HL-60/S4 treated with phorbol 12-myristate 13-acetate at 8.2 ng/mL for 4 days and 3 days (cell line): ENCODE data around the gene KRTAP3-3.

Source experiments
- in situ Hi-C: fragments of 300-500 bp; cut with MboI; formaldehyde crosslinking; loops from 2 replicates; pipeline ENCODE4 v1.15.0; 2022; ENCODE audit warnings: low sequenced_read_pairs

The KRTAP3-3 gene

GRCh38 chr17:40961591-40961990 is 32.4 kb downstream of the KRTAP3-3 start:
- in situ Hi-C loops, result no loop called here

- in situ Hi-C loops, result no loop called here
Observed at GRCh38 chr17:40960144-40960543, 33.8 kb downstream of the KRTAP3-3 start.

- in situ Hi-C loops, result no loop called here
Observed at GRCh38 chr17:40958086-40958953, 35.6 kb downstream of the KRTAP3-3 start.

- in situ Hi-C loops, result no loop called here
Observed at GRCh38 chr17:40956401-40957254, 37.3 kb downstream of the KRTAP3-3 start.

GRCh38 chr17:40953881-40954280 is 40.1 kb downstream of the KRTAP3-3 start:
- in situ Hi-C loops, result no loop called here

GRCh38 chr17:40952661-40953060 is 41.3 kb downstream of the KRTAP3-3 start:
- in situ Hi-C loops, result no loop called here

- in situ Hi-C loops, result no loop called here
Observed at GRCh38 chr17:40952154-40952553, 41.8 kb downstream of the KRTAP3-3 start.

GRCh38 chr17:40951011-40951622 is 42.8 kb downstream of the KRTAP3-3 start:
- in situ Hi-C loops, result no loop called here

GRCh38 chr17:40950176-40950575 is 43.8 kb downstream of the KRTAP3-3 start:
- in situ Hi-C loops, result no loop called here

GRCh38 chr17:40949418-40949817 is 44.5 kb downstream of the KRTAP3-3 start:
- in situ Hi-C loops, result no loop called here

- in situ Hi-C loops, result no loop called here
Observed at GRCh38 chr17:40947929-40948328, 46.0 kb downstream of the KRTAP3-3 start.

- in situ Hi-C loops, result no loop called here
Observed at GRCh38 chr17:40945414-40945813, 48.5 kb downstream of the KRTAP3-3 start.

- in situ Hi-C loops, result no loop called here
Observed at GRCh38 chr17:40944531-40944930, 49.4 kb downstream of the KRTAP3-3 start.
